Trophoblast cell (in vitro differentiated cells and primary cell): Measurements from ENCODE around the gene TENM4.

Experiments used
- DNase-seq, 2 donors: peaks; one replicate each; pipeline ENCODE4 v3.0.0-alpha.2; 2016
- H2AFZ ChIP-seq: 2 replicates; pipeline ENCODE4 v1.6.1; 2013; ENCODE audit warnings: low read length, moderate library complexity, mild to moderate bottlenecking; ENCODE audit not compliant: insufficient read depth, poor library complexity
- H2AK5ac ChIP-seq: 2 replicates; pipeline ENCODE4 v1.6.1; 2013; ENCODE audit warnings: mild to moderate bottlenecking, low read length
- H2BK120ac ChIP-seq: 2 replicates; pipeline ENCODE4 v1.6.1; 2013; ENCODE audit warnings: low read length, mild to moderate bottlenecking, moderate library complexity; ENCODE audit not compliant: insufficient read depth, poor library complexity
- H2BK12ac ChIP-seq: 2 replicates; pipeline ENCODE4 v1.6.1; 2013; ENCODE audit warnings: mild to moderate bottlenecking, low read length, moderate library complexity
- H2BK5ac ChIP-seq: 2 replicates; pipeline ENCODE4 v1.6.1; 2013; ENCODE audit warnings: low read length, low read depth, moderate library complexity, mild to moderate bottlenecking; ENCODE audit not compliant: poor library complexity
- H3K14ac ChIP-seq: 2 replicates; pipeline ENCODE4 v1.6.1; 2013; ENCODE audit warnings: mild to moderate bottlenecking, low read length
- H3K18ac ChIP-seq: 2 replicates; pipeline ENCODE4 v1.6.1; 2013; ENCODE audit warnings: mild to moderate bottlenecking, low read length
- H3K23ac ChIP-seq: 2 replicates; pipeline ENCODE4 v1.6.1; 2013; ENCODE audit warnings: low read length
- H3K27ac ChIP-seq: 2 replicates; pipeline ENCODE4 v1.5.1; 2013; ENCODE audit warnings: low read depth, mild to moderate bottlenecking, inconsistent platforms, low read length, moderate library complexity
- H3K27me3 ChIP-seq: 2 replicates; pipeline ENCODE4 v1.6.1; 2013; ENCODE audit warnings: inconsistent platforms, mild to moderate bottlenecking, low read length, moderate library complexity; ENCODE audit not compliant: insufficient read depth
- H3K36me3 ChIP-seq, 2 experiments: 1 replicate in 1 of 2; 2 replicates in 1 of 2; pipeline ENCODE4 v1.6.1; 2013; ENCODE audit warnings: low read length in 2 of 2, mild to moderate bottlenecking in 2 of 2, moderate library complexity in 1 of 2; ENCODE audit not compliant: insufficient read depth in 2 of 2, control insufficient read depth in 1 of 2
- H3K4ac ChIP-seq: 2 replicates; pipeline ENCODE4 v1.6.1; 2013; ENCODE audit warnings: low read depth, mild to moderate bottlenecking, low read length, moderate library complexity
- H3K4me1 ChIP-seq, 2 experiments: 1 replicate in 1 of 2; 2 replicates in 1 of 2; pipeline ENCODE4 v1.6.1; 2013; ENCODE audit warnings: low read length in 2 of 2, mild to moderate bottlenecking in 2 of 2, moderate library complexity in 1 of 2; ENCODE audit not compliant: insufficient read depth in 2 of 2, control insufficient read depth in 1 of 2
- H3K4me2 ChIP-seq: 2 replicates; pipeline ENCODE4 v1.6.1; 2013; ENCODE audit warnings: inconsistent platforms, mild to moderate bottlenecking, low read length, moderate library complexity
- H3K4me3 ChIP-seq: 2 replicates; pipeline ENCODE4 v1.5.1; 2013; ENCODE audit warnings: mild to moderate bottlenecking, low read depth, low read length, inconsistent platforms
- H3K79me1 ChIP-seq: one replicate; pipeline ENCODE4 v1.6.1; 2013; ENCODE audit warnings: low read length
- H3K79me2 ChIP-seq: 2 replicates; pipeline ENCODE4 v1.6.1; 2013; ENCODE audit warnings: low read length, mild to moderate bottlenecking; ENCODE audit not compliant: control insufficient read depth, insufficient read depth, poor library complexity
- H3K9ac ChIP-seq: 2 replicates; pipeline ENCODE4 v1.6.1; 2013; ENCODE audit warnings: mild to moderate bottlenecking, low read length
- H3K9me3 ChIP-seq: 2 replicates; pipeline ENCODE4 v1.6.1; 2013; ENCODE audit warnings: low read depth, mild to moderate bottlenecking, control low read depth, inconsistent platforms, low read length; ENCODE audit not compliant: insufficient read depth
- H4K12ac ChIP-seq: 2 replicates; pipeline ENCODE4 v1.6.1; 2013; ENCODE audit warnings: low read depth, mild to moderate bottlenecking, low read length, moderate library complexity
- H4K8ac ChIP-seq: 2 replicates; pipeline ENCODE4 v1.6.1; 2013; ENCODE audit warnings: low read depth, mild to moderate bottlenecking, low read length, moderate library complexity
- H4K91ac ChIP-seq: one replicate; pipeline ENCODE4 v1.6.1; 2013; ENCODE audit warnings: low read depth, mild to moderate bottlenecking, low read length, moderate library complexity
- WGBS: extraction: QIAGEN DNeasy Blood & Tissue Kit; methylation state at CpG from one replicate; pipeline ENCODE4 v1.1.7; 2013; ENCODE audit warnings: missing lambda C conversion rate; ENCODE audit not compliant: insufficient read length, insufficient coverage; ENCODE audit errors: extremely low coverage; 5-methylcytosine and 5-hydroxymethylcytosine counted together

Gene TENM4

DNA sequence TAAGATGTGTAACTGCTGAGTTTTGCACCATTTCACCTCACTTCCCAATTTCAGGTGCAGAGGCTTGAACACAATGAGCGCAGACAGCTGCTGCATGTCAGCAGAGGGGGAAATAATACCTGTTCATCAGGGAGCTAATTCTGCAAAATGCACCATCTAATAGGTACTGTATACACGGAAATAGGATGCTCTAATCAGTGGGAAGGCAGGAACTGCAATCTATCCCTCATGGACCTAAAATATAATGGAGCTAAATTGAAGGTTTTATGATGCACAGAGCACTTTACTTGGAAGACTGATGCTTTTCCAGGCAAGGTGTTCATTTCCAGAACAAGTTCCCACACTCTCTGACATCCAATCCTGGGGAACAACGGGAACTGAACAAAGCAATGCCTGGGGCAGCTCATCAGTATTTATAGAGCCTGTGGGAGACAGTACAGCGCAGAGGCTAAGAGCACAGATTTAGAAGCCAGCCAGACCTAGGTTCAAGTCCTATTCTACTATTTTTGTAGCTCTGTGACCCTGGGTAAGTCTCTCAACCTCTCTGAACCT is 78.5 kb downstream of the TENM4 start:
- H3K36me3 ChIP-seq: no peaks in the 10 kb centered on the region
- no peak overlapping the region for H3K27ac ChIP-seq
- no peak overlapping the region for H2AK5ac ChIP-seq
- no peak overlapping the region for H2BK120ac ChIP-seq
- no peak overlapping the region for H3K14ac ChIP-seq
- H2AFZ ChIP-seq: no peak overlapping the region
- peaks cover 1 to 4% of the 10 kb centered on the region in 2 experiments for H3K4me1 ChIP-seq
- no CpG with 5 or more reads among the region's 4 CpGs for WGBS
- H3K23ac ChIP-seq: no peak overlapping the region
- H4K12ac ChIP-seq: no peak overlapping the region
- H3K18ac ChIP-seq: no peak overlapping the region
- no peak overlapping the region for H3K4me2 ChIP-seq
- H4K8ac ChIP-seq: no peak overlapping the region
- H3K27me3 ChIP-seq: no peaks in the 10 kb centered on the region
- H3K4ac ChIP-seq: no peak overlapping the region
- no peak overlapping the region for H2BK12ac ChIP-seq
- H3K79me1 ChIP-seq: no peaks in the 10 kb centered on the region
- H3K79me2 ChIP-seq: no peaks in the 10 kb centered on the region
- no peak overlapping the region for H3K4me3 ChIP-seq
- H3K9ac ChIP-seq: no peak overlapping the region
- H3K9me3 ChIP-seq: no peaks in the 10 kb centered on the region
- no peak overlapping the region for H2BK5ac ChIP-seq
- DNase-seq: no peak
- H4K91ac ChIP-seq: no peak overlapping the region

DNA sequence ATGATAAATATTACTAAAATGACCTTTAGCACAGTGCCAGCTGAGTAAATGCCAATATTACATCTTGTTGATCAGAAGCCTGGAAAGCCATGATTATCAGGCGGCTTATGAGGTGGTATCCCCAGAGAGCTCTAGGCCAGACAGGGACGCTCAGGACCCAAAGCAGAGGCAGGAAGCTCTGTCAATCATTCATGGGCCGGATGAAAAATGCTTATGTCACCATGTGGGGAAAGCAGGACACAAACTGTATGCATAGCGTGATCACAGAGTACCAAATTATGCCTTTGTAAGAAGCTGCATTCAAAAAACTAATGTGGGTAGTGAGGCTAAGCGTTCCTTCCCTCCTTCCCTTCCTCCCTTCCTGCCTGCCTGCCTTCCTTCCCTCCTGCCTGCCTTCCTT is 82.6 kb downstream of the TENM4 start:
- Histone ChIP-seq H3K4me1 (peaks cover 1 to 2% of the 10 kb centered on the region in 2 experiments), H3K9ac (no peak overlapping the region), H2BK5ac (no peak overlapping the region), H3K23ac (no peak overlapping the region), H4K12ac (no peak overlapping the region), H3K79me2 (no peaks in the 10 kb centered on the region), H2AFZ (no peak overlapping the region), H3K14ac (no peak overlapping the region), H3K36me3 (no peaks in the 10 kb centered on the region), H3K27ac (no peak overlapping the region), H3K27me3 (no peaks in the 10 kb centered on the region), H4K91ac (no peak overlapping the region), H2BK12ac (no peak overlapping the region), H3K79me1 (no peaks in the 10 kb centered on the region), H4K8ac (no peak overlapping the region), H3K4me2 (no peak overlapping the region), H2AK5ac (no peak overlapping the region), H2BK120ac (no peak overlapping the region), H3K18ac (no peak overlapping the region), H3K4ac (no peak overlapping the region), H3K4me3 (no peak overlapping the region), H3K9me3 (no peaks in the 10 kb centered on the region)
- DNase-seq: no peak
- no CpG with 5 or more reads among the region's 5 CpGs for WGBS

DNA sequence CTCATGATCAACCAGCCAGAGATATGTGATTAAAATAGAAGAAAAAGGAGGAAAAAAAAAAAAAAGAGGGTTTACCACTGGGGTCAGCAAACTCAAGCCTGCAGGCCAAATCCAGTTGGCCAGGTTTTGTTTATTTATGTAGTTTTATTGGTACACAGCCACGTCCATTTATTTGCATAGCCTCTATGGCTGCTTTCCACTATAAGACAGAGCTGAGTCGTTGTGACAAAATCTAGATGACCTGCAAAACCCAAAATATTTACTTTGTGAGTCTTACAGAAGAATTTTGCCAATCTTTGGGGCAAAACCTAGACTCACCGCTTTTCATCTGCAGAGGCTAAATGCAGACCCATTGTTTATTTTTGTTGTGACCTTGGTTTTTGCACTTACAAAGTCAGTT is 87.1 kb downstream of the TENM4 start:
- Histone ChIP-seq H4K12ac (no peak overlapping the region), H3K9ac (no peak overlapping the region), H3K4me1 (no peaks in the 10 kb centered on the region), H3K4me3 (no peak overlapping the region), H3K4ac (no peak overlapping the region), H2AK5ac (no peak overlapping the region), H3K79me1 (no peaks in the 10 kb centered on the region), H3K18ac (no peak overlapping the region), H3K4me2 (no peak overlapping the region), H3K27ac (no peak overlapping the region), H3K9me3 (peaks cover 2% of the 10 kb centered on the region), H2BK120ac (no peak overlapping the region), H4K8ac (no peak overlapping the region), H2BK12ac (no peak overlapping the region), H3K23ac (no peak overlapping the region), H3K14ac (no peak overlapping the region), H3K36me3 (no peaks in the 10 kb centered on the region), H4K91ac (no peak overlapping the region), H3K79me2 (no peaks in the 10 kb centered on the region), H2AFZ (no peak overlapping the region), H3K27me3 (no peaks in the 10 kb centered on the region), H2BK5ac (no peak overlapping the region)
- no CpG with 5 or more reads among the region's 3 CpGs for WGBS
- DNase-seq: no peak

DNA sequence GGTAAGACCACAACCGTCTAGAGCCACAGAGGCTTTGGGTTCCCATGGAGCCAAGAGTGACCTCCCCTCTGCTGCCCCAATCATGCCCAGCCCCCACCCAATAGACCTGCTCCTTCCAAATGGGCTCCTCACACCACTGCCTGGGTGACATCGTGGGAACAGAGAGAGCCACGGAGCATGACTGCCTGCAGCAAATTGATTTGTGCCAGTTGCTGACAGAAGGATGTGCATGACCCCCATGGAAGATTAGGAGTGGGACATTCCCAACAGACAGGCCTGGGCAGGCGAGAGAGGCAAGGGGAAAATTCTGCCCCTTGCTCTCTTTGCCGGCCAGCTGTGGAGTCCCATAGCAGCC is 88.5 kb downstream of the TENM4 start:
- no peaks in the 10 kb centered on the region for H3K27me3 ChIP-seq
- no peak for DNase-seq
- no peaks in the 10 kb centered on the region for H3K79me2 ChIP-seq
- no peak overlapping the region for H2BK5ac ChIP-seq
- no peak overlapping the region for H4K8ac ChIP-seq
- no peak overlapping the region for H3K4me2 ChIP-seq
- no peak overlapping the region for H3K23ac ChIP-seq
- H4K91ac ChIP-seq: no peak overlapping the region
- WGBS: no CpG with 5 or more reads among the region's 5 CpGs
- H3K9me3 ChIP-seq: peaks cover 2% of the 10 kb centered on the region
- no peak overlapping the region for H3K4ac ChIP-seq
- no peak overlapping the region for H2BK12ac ChIP-seq
- no peaks in the 10 kb centered on the region for H3K4me1 ChIP-seq
- no peak overlapping the region for H3K18ac ChIP-seq
- no peak overlapping the region for H2BK120ac ChIP-seq
- no peak overlapping the region for H3K4me3 ChIP-seq
- no peak overlapping the region for H3K14ac ChIP-seq
- H2AFZ ChIP-seq: no peak overlapping the region
- H3K27ac ChIP-seq: no peak overlapping the region
- H2AK5ac ChIP-seq: no peak overlapping the region
- no peaks in the 10 kb centered on the region for H3K36me3 ChIP-seq
- H3K79me1 ChIP-seq: no peaks in the 10 kb centered on the region
- no peak overlapping the region for H3K9ac ChIP-seq
- H4K12ac ChIP-seq: no peak overlapping the region
